ENCODE data around the gene GRWD1. TPM values are rescaled to one million over a fixed set of nuclear protein-coding genes. Genes with fewer than 3 reads are reported as not detected.

The GRWD1 gene
- total RNA-seq, 1 donor from 2014 or later: 20.4 TPM

DNA sequence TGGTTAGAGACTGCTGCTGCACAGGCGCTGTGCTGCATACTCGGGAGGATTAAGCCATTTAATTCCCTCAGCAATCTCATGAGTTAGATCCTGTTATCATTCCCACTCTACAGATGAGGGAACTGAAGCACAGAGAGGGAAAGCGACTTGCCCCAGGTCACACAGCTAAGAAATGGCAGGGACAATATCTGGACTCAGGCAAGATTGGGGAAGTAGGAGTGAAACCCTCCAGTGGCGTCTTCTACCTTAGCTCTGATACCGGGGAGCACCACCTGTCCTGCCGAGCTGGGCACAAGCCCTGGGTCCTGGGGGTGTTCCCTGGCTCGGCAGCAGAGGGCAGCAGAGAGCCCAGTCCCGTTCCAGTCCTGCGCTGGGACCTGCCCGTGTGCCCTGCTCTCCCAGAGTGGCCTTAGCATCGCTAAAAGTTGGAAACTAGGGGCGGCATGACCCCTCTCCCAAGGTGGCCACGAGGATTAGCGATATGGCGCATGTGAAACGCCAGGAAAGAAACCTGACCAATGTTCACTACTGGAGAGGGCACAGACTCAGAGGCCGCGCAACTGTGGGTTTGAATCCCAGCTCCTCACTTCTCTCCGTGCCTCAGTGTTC lies 43.9 kb downstream of the GRWD1 start:
- H3K27ac ChIP-seq: no peak overlapping the region
- TF ChIP-seq POLR2A (IDR thresholded peaks at IDR 0.05): no peak
- TF ChIP-seq, protein P1, sequence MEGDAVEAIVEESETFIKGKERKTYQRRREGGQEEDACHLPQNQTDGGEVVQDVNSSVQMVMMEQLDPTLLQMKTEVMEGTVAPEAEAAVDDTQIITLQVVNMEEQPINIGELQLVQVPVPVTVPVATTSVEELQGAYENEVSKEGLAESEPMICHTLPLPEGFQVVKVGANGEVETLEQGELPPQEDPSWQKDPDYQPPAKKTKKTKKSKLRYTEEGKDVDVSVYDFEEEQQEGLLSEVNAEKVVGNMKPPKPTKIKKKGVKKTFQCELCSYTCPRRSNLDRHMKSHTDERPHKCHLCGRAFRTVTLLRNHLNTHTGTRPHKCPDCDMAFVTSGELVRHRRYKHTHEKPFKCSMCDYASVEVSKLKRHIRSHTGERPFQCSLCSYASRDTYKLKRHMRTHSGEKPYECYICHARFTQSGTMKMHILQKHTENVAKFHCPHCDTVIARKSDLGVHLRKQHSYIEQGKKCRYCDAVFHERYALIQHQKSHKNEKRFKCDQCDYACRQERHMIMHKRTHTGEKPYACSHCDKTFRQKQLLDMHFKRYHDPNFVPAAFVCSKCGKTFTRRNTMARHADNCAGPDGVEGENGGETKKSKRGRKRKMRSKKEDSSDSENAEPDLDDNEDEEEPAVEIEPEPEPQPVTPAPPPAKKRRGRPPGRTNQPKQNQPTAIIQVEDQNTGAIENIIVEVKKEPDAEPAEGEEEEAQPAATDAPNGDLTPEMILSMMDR (IDR thresholded peaks at IDR 0.05): peak; percentile 82 to 92 (median 84)
- peaks cover 50% of the 10 kb centered on the region for H3K4me1 ChIP-seq
- H3K36me3 ChIP-seq: no peaks in the 10 kb centered on the region
- no peaks in the 10 kb centered on the region for H3K9me3 ChIP-seq
- no peak for DNase-seq (ENCODE audit: extremely low spot score in 2 of 2)
- intact Hi-C loops (cut with DNase I): loop anchor here (5.0 kb wide), 1 partner anchor 98 kb away; no protein-coding TSS in a partner anchor
- H3K4me3 ChIP-seq: no peak overlapping the region
- no peaks in the 10 kb centered on the region for H3K27me3 ChIP-seq

DNA sequence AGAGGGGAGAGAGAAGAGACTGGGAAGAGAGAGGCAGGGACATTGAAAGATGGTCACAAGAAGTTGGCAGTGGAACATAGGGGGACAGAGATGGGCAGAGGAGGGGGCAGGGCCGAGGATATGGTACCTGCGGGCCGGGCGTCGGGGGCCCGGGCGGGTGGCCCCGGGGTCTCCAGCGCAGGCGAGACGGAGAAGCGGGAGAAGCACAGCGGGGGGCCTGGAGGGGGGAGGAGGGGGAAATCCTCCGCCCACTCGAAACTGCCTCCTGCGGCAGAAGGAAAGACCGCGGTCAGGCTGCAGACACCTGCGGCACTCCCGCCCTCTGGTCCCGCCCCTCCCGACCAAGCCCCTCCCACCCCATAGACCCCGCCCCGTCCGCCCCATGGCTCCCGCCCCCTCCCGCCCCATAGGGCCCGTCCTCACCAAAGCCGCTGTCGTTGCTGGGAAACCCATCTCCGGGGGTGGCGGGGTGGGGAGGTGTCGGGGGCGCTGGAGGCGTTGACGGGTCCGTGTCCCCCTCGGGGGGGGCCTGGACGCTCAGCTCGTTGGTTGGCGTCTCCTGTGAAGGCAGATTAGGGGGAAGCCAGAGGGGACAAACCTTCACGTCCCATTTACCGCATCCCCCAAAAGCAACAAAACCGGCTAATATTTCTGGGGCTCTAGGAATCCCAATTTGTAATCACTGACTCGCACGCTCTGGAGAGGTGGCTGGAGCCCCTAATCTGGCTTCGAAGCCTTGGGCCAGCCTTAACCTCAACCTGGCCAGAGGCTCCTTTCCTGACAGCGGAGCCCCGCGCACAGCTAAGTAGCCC lies 45.4 kb downstream of the GRWD1 start:
- H3K4me1 ChIP-seq: peaks cover 55% of the 10 kb centered on the region
- peak overlapping the region in 1 of 2 donors; percentile 16 for H3K4me3 ChIP-seq
- H3K36me3 ChIP-seq: no peaks in the 10 kb centered on the region
- no peak for DNase-seq (ENCODE audit: extremely low spot score in 2 of 2)
- TF ChIP-seq POLR2A (IDR thresholded peaks at IDR 0.05): no peak
- no peak for TF ChIP-seq POLR2AphosphoS5 (IDR thresholded peaks at IDR 0.05; ENCODE audit: insufficient read depth in 1 of 2, low read depth in 1 of 2)
- TF ChIP-seq, protein P1 (IDR thresholded peaks at IDR 0.05): no peak
- H3K9me3 ChIP-seq: no peaks in the 10 kb centered on the region
- intact Hi-C loops (cut with DNase I): loop anchor here (5.0 kb wide), 1 partner anchor 96 kb away; no protein-coding TSS in a partner anchor
- H3K27me3 ChIP-seq: no peaks in the 10 kb centered on the region
- peak overlapping the region; percentile 61 for H3K27ac ChIP-seq

DNA sequence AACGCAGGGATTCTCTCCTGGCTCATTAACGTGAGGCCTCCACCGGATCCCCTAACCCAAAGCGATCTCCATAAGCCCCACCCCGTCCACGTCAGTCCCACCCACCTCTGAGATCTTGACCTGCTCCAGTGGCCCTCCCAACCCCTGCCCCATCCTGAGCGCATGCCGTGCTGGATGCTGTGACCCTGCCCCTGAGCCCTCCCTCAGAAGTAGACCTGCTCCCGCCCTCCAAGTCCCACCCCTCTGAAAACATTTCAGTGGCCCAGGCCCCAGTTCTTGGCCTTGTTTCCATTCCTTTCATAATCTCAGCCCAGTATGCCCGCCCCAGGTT lies 46.0 kb downstream of the GRWD1 start:
- peaks cover 55% of the 10 kb centered on the region for H3K4me1 ChIP-seq
- intact Hi-C loops (cut with DNase I): loop anchor here (5.0 kb wide), 1 partner anchor 96 kb away; no protein-coding TSS in a partner anchor

DNA sequence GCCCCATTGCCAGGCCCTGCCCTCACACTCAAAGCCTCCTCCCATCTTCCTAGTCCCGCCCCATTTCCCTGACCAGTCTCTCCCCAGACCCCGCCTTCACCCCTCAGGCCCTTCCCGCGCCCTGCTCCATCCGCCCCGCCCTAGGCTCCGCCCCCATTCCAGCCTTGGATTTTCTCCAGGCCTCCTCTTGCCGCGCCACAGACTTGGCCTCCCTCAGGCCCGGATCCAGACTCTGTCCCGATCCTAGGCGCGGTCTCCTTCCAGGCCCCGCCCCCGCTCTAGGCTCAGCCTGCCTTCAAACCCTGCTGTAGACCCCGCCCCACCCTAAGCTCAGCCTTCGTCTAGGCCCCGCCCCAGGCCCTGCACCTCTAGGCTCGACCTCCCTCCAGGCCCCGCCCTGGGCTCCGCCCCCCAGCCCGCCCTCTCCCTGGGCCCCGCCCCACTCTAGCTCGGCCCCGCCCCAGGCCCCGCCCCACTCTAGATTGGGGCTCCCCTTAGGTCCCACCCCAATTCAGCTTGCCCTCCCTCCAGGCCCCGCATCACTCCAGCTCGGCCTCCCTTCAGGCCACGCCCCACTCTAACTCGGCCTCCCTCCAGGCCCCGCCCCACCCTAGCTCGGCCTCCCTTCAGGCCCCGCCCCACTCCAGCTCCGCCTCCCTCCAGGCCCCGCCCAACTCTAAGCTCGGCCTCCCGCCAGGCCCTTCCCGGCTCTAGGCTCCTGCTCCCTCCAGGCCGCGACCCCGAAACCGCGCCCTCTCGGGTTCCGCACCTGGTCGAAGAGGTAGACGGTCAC lies 47.3 kb downstream of the GRWD1 start:
- intact Hi-C loops (cut with DNase I): loop anchor here (5.0 kb wide), 1 partner anchor 94 kb away; no protein-coding TSS in a partner anchor
- Histone ChIP-seq H3K4me1 (peaks cover 50% of the 10 kb centered on the region), H3K27me3 (no peaks in the 10 kb centered on the region)

More for the DNA sequence above, 46.0 kb downstream of the GRWD1 start:
- no peak overlapping the region for H3K4me3 ChIP-seq
- no peaks in the 10 kb centered on the region for H3K36me3 ChIP-seq
- peak overlapping the region; percentile 61 for H3K27ac ChIP-seq
- no peaks in the 10 kb centered on the region for H3K27me3 ChIP-seq
- TF ChIP-seq POLR2A (IDR thresholded peaks at IDR 0.05): no peak
- TF ChIP-seq, protein P1 (IDR thresholded peaks at IDR 0.05): no peak
- no peak for TF ChIP-seq POLR2AphosphoS5 (IDR thresholded peaks at IDR 0.05; ENCODE audit: insufficient read depth in 1 of 2, low read depth in 1 of 2)
- DNase-seq (ENCODE audit: extremely low spot score in 2 of 2): no peak
- H3K9me3 ChIP-seq: no peaks in the 10 kb centered on the region

More for the DNA sequence above, 47.3 kb downstream of the GRWD1 start:
- Histone ChIP-seq H3K9me3 (no peaks in the 10 kb centered on the region), H3K36me3 (no peaks in the 10 kb centered on the region), H3K27ac (peak overlapping the region; percentile 63), H3K4me3 (peak overlapping the region; percentile 43 to 63)
- DNase-seq (ENCODE audit: extremely low spot score in 2 of 2): peak in 1 of 2 donors; percentile 95
- TF ChIP-seq, protein P1 (IDR thresholded peaks at IDR 0.05): no peak
- TF ChIP-seq POLR2AphosphoS5 (IDR thresholded peaks at IDR 0.05; ENCODE audit: insufficient read depth in 1 of 2, low read depth in 1 of 2) (peak; percentile 51 to 85), POLR2A (IDR thresholded peaks at IDR 0.05) (peak in 1 of 2 donors; percentile 52)

All from vagina (tissue), 2 donors.